Astrocyte (in vitro differentiated cells and primary cell): ENCODE data around the gene SRPK1. TPM values are rescaled to one million over a fixed set of nuclear protein-coding genes. Genes with fewer than 3 reads are reported as not detected.

ENCODE experiments used
- DNase-seq: peaks from one replicate; pipeline ENCODE4 v3.0.0-alpha.2; 2010; ENCODE audit warnings: low read depth
- FAIRE-seq: peaks from 2 replicates; lab custom pipeline; 2011; peaks lifted over from hg19 to GRCh38; lab: Jason Lieb, UNC
- H2AFZ ChIP-seq: 2 replicates; pipeline ENCODE4 v1.6.0; 2012; ENCODE audit warnings: low read depth, low read length, inconsistent platforms
- H3K27ac ChIP-seq: 2 replicates; pipeline ENCODE4 v1.5.1; 2011; ENCODE audit warnings: low read depth, low read length, inconsistent platforms
- H3K27me3 ChIP-seq: 2 replicates; pipeline ENCODE4 v1.6.0; 2011; ENCODE audit warnings: low read length, inconsistent platforms; ENCODE audit not compliant: insufficient read depth
- H3K36me3 ChIP-seq: 2 replicates; pipeline ENCODE4 v1.5.1; 2011; ENCODE audit warnings: low read length, inconsistent platforms; ENCODE audit not compliant: insufficient read depth
- H3K4me1 ChIP-seq: 2 replicates; pipeline ENCODE4 v1.5.1; 2011; ENCODE audit warnings: low read length, inconsistent platforms; ENCODE audit not compliant: insufficient read depth
- H3K4me2 ChIP-seq: 2 replicates; pipeline ENCODE4 v1.6.0; 2012; ENCODE audit warnings: low read length, inconsistent platforms
- H3K4me3 ChIP-seq: 2 replicates; pipeline ENCODE4 v1.5.1; 2011; ENCODE audit warnings: low read depth, mild to moderate bottlenecking, low read length, inconsistent platforms; ENCODE audit not compliant: insufficient read depth
- H3K79me2 ChIP-seq: 2 replicates; pipeline ENCODE4 v1.6.0; 2012; ENCODE audit warnings: mild to moderate bottlenecking, low read length, inconsistent platforms; ENCODE audit not compliant: insufficient read depth
- H3K9ac ChIP-seq: 2 replicates; pipeline ENCODE4 v1.6.0; 2012; ENCODE audit warnings: mild to moderate bottlenecking, low read length, inconsistent platforms
- H3K9me3 ChIP-seq: 2 replicates; pipeline ENCODE4 v1.5.1; 2012; ENCODE audit warnings: low read depth, mild to moderate bottlenecking, low read length, inconsistent platforms; ENCODE audit not compliant: insufficient read depth
- H4K20me1 ChIP-seq: 2 replicates; pipeline ENCODE4 v1.6.0; 2012; ENCODE audit warnings: low read length, inconsistent platforms; ENCODE audit not compliant: insufficient read depth
- H3K27ac Mint-ChIP-seq: one replicate; pipeline ENCODE4 v1.8.0; 2021; ENCODE audit warnings: mild to moderate bottlenecking, mixed read lengths; ENCODE audit not compliant: unreplicated experiment
- H3K27me3 Mint-ChIP-seq: one replicate; pipeline ENCODE4 v1.8.0; 2021; ENCODE audit warnings: low read depth, mixed read lengths; ENCODE audit not compliant: unreplicated experiment
- H3K36me3 Mint-ChIP-seq: one replicate; pipeline ENCODE4 v1.8.0; 2021; ENCODE audit warnings: low read depth, mixed read lengths; ENCODE audit not compliant: unreplicated experiment
- H3K4me1 Mint-ChIP-seq: one replicate; pipeline ENCODE4 v1.8.0; 2021; ENCODE audit warnings: low read depth, mixed read lengths; ENCODE audit not compliant: unreplicated experiment
- H3K4me3 Mint-ChIP-seq: one replicate; pipeline ENCODE4 v1.8.0; 2021; ENCODE audit warnings: mild to moderate bottlenecking, moderate library complexity, mixed read lengths; ENCODE audit not compliant: unreplicated experiment
- H3K9me3 Mint-ChIP-seq: one replicate; pipeline ENCODE4 v1.8.0; 2021; ENCODE audit warnings: mild to moderate bottlenecking, mixed read lengths; ENCODE audit not compliant: unreplicated experiment
- CTCF ChIP-seq: IDR thresholded peaks from 2 replicates; pipeline ENCODE4 v1.5.1; 2011; ENCODE audit warnings: low read depth, mild to moderate bottlenecking, inconsistent platforms, low read length, moderate library complexity; ENCODE audit not compliant: insufficient read depth
- EZH2 ChIP-seq: IDR thresholded peaks from 2 replicates; pipeline ENCODE4 v1.6.1; 2012; ENCODE audit warnings: mild to moderate bottlenecking, low read length, inconsistent platforms; ENCODE audit not compliant: insufficient read depth
- total RNA-seq: library from RNA; stranded (reverse); gene quantifications from 2 replicates; pipeline ENCODE4 v1.2.1, GENCODE V29; 2021

The SRPK1 gene
- total RNA-seq, 1 donor from 2014 or later = 58.6 TPM

GRCh38 chr6:35969646-35970045, 48.7 kb upstream of the SRPK1 start:
- peaks cover 6% of the 10 kb centered on the region for H3K4me1 Mint-ChIP-seq
- no peaks in the 10 kb centered on the region for H3K36me3 Mint-ChIP-seq
- DNase-seq (peak; percentile 12), FAIRE-seq (no peak)
- Histone ChIP-seq H3K4me2 (peak overlapping the region; percentile 51), H3K4me3 (no peak overlapping the region), H3K36me3 (no peaks in the 10 kb centered on the region), H3K27me3 (no peaks in the 10 kb centered on the region), H3K79me2 (no peaks in the 10 kb centered on the region), H3K27ac (no peak overlapping the region), H3K4me1 (no peaks in the 10 kb centered on the region), H3K9me3 (no peaks in the 10 kb centered on the region), H4K20me1 (no peaks in the 10 kb centered on the region), H3K9ac (no peak overlapping the region), H2AFZ (no peak overlapping the region)
- no peak overlapping the region for H3K27ac Mint-ChIP-seq
- H3K9me3 Mint-ChIP-seq = no peaks in the 10 kb centered on the region
- H3K27me3 Mint-ChIP-seq = no peaks in the 10 kb centered on the region
- no peak overlapping the region for H3K4me3 Mint-ChIP-seq
- TF ChIP-seq EZH2 = no peak
- TF ChIP-seq CTCF = no peak

- DNase-seq (no peak), FAIRE-seq (no peak)
- Histone ChIP-seq H3K27me3 (no peaks in the 10 kb centered on the region), H3K36me3 (no peaks in the 10 kb centered on the region), H3K27ac (no peak overlapping the region), H3K4me3 (no peak overlapping the region), H3K4me2 (no peak overlapping the region), H3K9ac (no peak overlapping the region), H3K4me1 (no peaks in the 10 kb centered on the region), H3K9me3 (no peaks in the 10 kb centered on the region), H4K20me1 (no peaks in the 10 kb centered on the region), H3K79me2 (no peaks in the 10 kb centered on the region), H2AFZ (no peak overlapping the region)
- Mint-ChIP-seq H3K4me3 (no peak overlapping the region), H3K27ac (no peak overlapping the region), H3K4me1 (peaks cover 6% of the 10 kb centered on the region), H3K36me3 (no peaks in the 10 kb centered on the region), H3K9me3 (no peaks in the 10 kb centered on the region), H3K27me3 (no peaks in the 10 kb centered on the region)
- TF ChIP-seq EZH2 (no peak), CTCF (no peak)
These were observed 47.9 kb upstream of the SRPK1 start for GRCh38 chr6:35968821-35969220.

- no peak for TF ChIP-seq EZH2
- TF ChIP-seq CTCF = no peak
- no peaks in the 10 kb centered on the region for H4K20me1 ChIP-seq
- no peak overlapping the region for H3K9ac ChIP-seq
- FAIRE-seq (no peak), DNase-seq (no peak)
- Mint-ChIP-seq H3K4me1 (peaks cover 3% of the 10 kb centered on the region), H3K36me3 (no peaks in the 10 kb centered on the region), H3K27me3 (no peaks in the 10 kb centered on the region), H3K9me3 (no peaks in the 10 kb centered on the region), H3K27ac (no peak overlapping the region), H3K4me3 (no peak overlapping the region)
- no peaks in the 10 kb centered on the region for H3K27me3 ChIP-seq
- no peak overlapping the region for H2AFZ ChIP-seq
- no peaks in the 10 kb centered on the region for H3K36me3 ChIP-seq
- H3K27ac ChIP-seq = no peak overlapping the region
- H3K4me1 ChIP-seq = no peaks in the 10 kb centered on the region
- no peak overlapping the region for H3K4me2 ChIP-seq
- H3K9me3 ChIP-seq = no peaks in the 10 kb centered on the region
- no peak overlapping the region for H3K4me3 ChIP-seq
- no peaks in the 10 kb centered on the region for H3K79me2 ChIP-seq
These were observed 46.3 kb upstream of the SRPK1 start for GRCh38 chr6:35967076-35967774.
